H1 (cell line): Measurements from ENCODE around the gene RCC2. TPM values are rescaled to one million over a fixed set of nuclear protein-coding genes. Genes with fewer than 3 reads are reported as not detected.

Experiments used
- CTCF ChIA-PET: fragments of 300-600 bp; sonication (Branson Sonifier 250); formaldehyde crosslinking; loops from one replicate; lab custom pipeline; 2021; ENCODE audit not compliant: partially characterized antibody; lab: Charles Lee
- POLR2A ChIA-PET: fragments of 300-600 bp; sonication (Branson Sonifier 250); formaldehyde crosslinking; loops from one replicate; lab custom pipeline; 2021; ENCODE audit warnings: inconsistent platforms; ENCODE audit not compliant: partially characterized antibody; lab: Charles Lee
- DNase-seq, 2 experiments: peaks; one replicate each; pipeline versions ENCODE4 v3.0.0 to v3.0.0-alpha.2; 2010 to 2022; ENCODE audit warnings: low spot score in 2 of 2, low read depth in 1 of 2, mixed read lengths in 1 of 2
- FAIRE-seq: peaks from 2 replicates; lab custom pipeline; 2011; peaks lifted over from hg19 to GRCh38; lab: Jason Lieb, UNC
- H2AFZ ChIP-seq: 2 replicates; pipeline ENCODE4 v1.8.1; 2012; ENCODE audit warnings: low read length, inconsistent platforms
- H2AK5ac ChIP-seq: 2 replicates; pipeline ENCODE4 v1.6.1; 2013; ENCODE audit warnings: low read depth, low read length
- H2BK120ac ChIP-seq: replicated peaks from 2 replicates; pipeline ENCODE3; 2013; ENCODE audit warnings: low read depth, low read length, inconsistent platforms
- H2BK12ac ChIP-seq: 2 replicates; pipeline ENCODE4 v1.6.1; 2013; ENCODE audit warnings: low read depth, low read length
- H2BK15ac ChIP-seq: 2 replicates; pipeline ENCODE4 v1.6.1; 2013; ENCODE audit warnings: low read length
- H2BK20ac ChIP-seq: 2 replicates; pipeline ENCODE4 v1.6.1; 2013; ENCODE audit warnings: low read length
- H2BK5ac ChIP-seq: 2 replicates; pipeline ENCODE4 v1.6.1; 2013; ENCODE audit warnings: low read depth, low read length
- H3K14ac ChIP-seq: 2 replicates; pipeline ENCODE4 v1.6.1; 2013; ENCODE audit warnings: inconsistent platforms; ENCODE audit not compliant: insufficient read length
- H3K18ac ChIP-seq: 2 replicates; pipeline ENCODE4 v1.6.1; 2013; ENCODE audit warnings: low read length; ENCODE audit errors: extremely low read depth
- H3K23ac ChIP-seq: 2 replicates; pipeline ENCODE4 v1.6.1; 2013; ENCODE audit warnings: inconsistent platforms; ENCODE audit not compliant: insufficient read length
- H3K23me2 ChIP-seq: 2 replicates; pipeline ENCODE4 v1.6.1; 2013; ENCODE audit warnings: low read depth, low read length
- H3K27ac ChIP-seq: 2 replicates; pipeline ENCODE4 v1.6.1; 2011; ENCODE audit warnings: low read depth, low read length, inconsistent platforms
- H3K27me3 ChIP-seq, 4 experiments: replicated peaks in 1 of 4; 1 replicate in 1 of 4; 2 replicates in 3 of 4; pipeline versions ENCODE4 v1.6.1 to v1.8.1; 2011 to 2013; ENCODE audit warnings: low read length in 3 of 4, mild to moderate bottlenecking in 3 of 4, inconsistent platforms in 2 of 4, mixed read lengths in 2 of 4, moderate library complexity in 1 of 4; ENCODE audit not compliant: control insufficient read depth in 3 of 4, insufficient read depth in 3 of 4; ENCODE audit errors: extremely low read depth in 1 of 4
- H3K36me3 ChIP-seq, 4 experiments: 2 replicates each; pipeline versions ENCODE4 v1.6.1 to v1.8.1; 2011 to 2013; ENCODE audit warnings: mild to moderate bottlenecking in 4 of 4, low read length in 3 of 4, moderate library complexity in 2 of 4, control low read depth in 1 of 4, inconsistent platforms in 1 of 4; ENCODE audit not compliant: insufficient read depth in 4 of 4, control insufficient read depth in 2 of 4
- H3K4ac ChIP-seq: replicated peaks from 2 replicates; pipeline ENCODE3; 2013; ENCODE audit warnings: low read length, low read depth, mixed read lengths, inconsistent platforms; ENCODE audit not compliant: insufficient read length
- H3K4me1 ChIP-seq, 4 experiments: replicated peaks in 1 of 4; 1 replicate in 1 of 4; 2 replicates in 3 of 4; pipeline versions ENCODE4 v1.6.1 to v1.8.1; 2011 to 2013; ENCODE audit warnings: low read length in 3 of 4, inconsistent platforms in 2 of 4, mixed read lengths in 1 of 4; ENCODE audit not compliant: insufficient read depth in 4 of 4, control insufficient read depth in 3 of 4
- H3K4me2 ChIP-seq, 2 experiments: 2 replicates each; pipeline versions ENCODE4 v1.6.1 to v1.8.1; 2011 to 2013; ENCODE audit warnings: low read depth in 2 of 2, low read length in 2 of 2, control low read depth in 1 of 2, inconsistent platforms in 1 of 2, mild to moderate bottlenecking in 1 of 2; ENCODE audit not compliant: insufficient read depth in 1 of 2
- H3K4me3 ChIP-seq, 4 experiments: fragments of 200-600, 300-600 bp in 1 of 4; sonication (generic), shearing (Covaris generic), sonication (Bioruptor Twin) in 1 of 4; 2 replicates each; pipeline versions ENCODE4 v1.5.1 to v1.8.1; 2011 to 2016; ENCODE audit warnings: low read length in 4 of 4, low read depth in 3 of 4, control low read depth in 2 of 4, inconsistent platforms in 2 of 4, mild to moderate bottlenecking in 2 of 4, mixed read lengths in 1 of 4, moderate library complexity in 1 of 4; ENCODE audit not compliant: insufficient read depth in 2 of 4; ENCODE audit errors: extremely low read depth in 1 of 4
- H3K56ac ChIP-seq: replicated peaks from 2 replicates; pipeline ENCODE3; 2013; ENCODE audit warnings: low read depth, mild to moderate bottlenecking, mixed read lengths, low read length, inconsistent platforms; ENCODE audit not compliant: insufficient read length
- H3K79me1 ChIP-seq: 2 replicates; pipeline ENCODE4 v1.6.1; 2013; ENCODE audit warnings: low read depth, low read length, control low read depth
- H3K79me2 ChIP-seq, 2 experiments: 2 replicates each; pipeline versions ENCODE4 v1.6.1 to v1.8.1; 2012 to 2013; ENCODE audit warnings: low read length in 2 of 2, mild to moderate bottlenecking in 2 of 2, inconsistent platforms in 1 of 2; ENCODE audit not compliant: insufficient read depth in 2 of 2, control insufficient read depth in 1 of 2
- H3K9ac ChIP-seq, 4 experiments: replicated peaks in 1 of 4; 1 replicate in 1 of 4; 2 replicates in 3 of 4; pipeline versions ENCODE4 v1.6.1 to v1.8.1; 2011 to 2013; ENCODE audit warnings: low read depth in 3 of 4, low read length in 3 of 4, control low read depth in 2 of 4, mild to moderate bottlenecking in 2 of 4, moderate library complexity in 2 of 4, inconsistent platforms in 1 of 4; ENCODE audit errors: extremely low read depth in 1 of 4
- H3K9me3 ChIP-seq, 2 experiments: 2 replicates each; pipeline versions ENCODE4 v1.6.1 to v1.8.1; 2012 to 2013; ENCODE audit warnings: mild to moderate bottlenecking in 2 of 2, moderate library complexity in 2 of 2, control low read depth in 1 of 2, inconsistent platforms in 1 of 2, low read depth in 1 of 2, low read length in 1 of 2, mixed read lengths in 1 of 2; ENCODE audit not compliant: insufficient read depth in 2 of 2
- H4K20me1 ChIP-seq, 2 experiments: replicated peaks in 1 of 2; 2 replicates each; pipeline versions ENCODE3 to v1.8.1; 2011 to 2013; ENCODE audit warnings: inconsistent platforms in 2 of 2, low read length in 2 of 2, mild to moderate bottlenecking in 1 of 2; ENCODE audit not compliant: insufficient read depth in 2 of 2, control insufficient read depth in 1 of 2
- H4K5ac ChIP-seq: 2 replicates; pipeline ENCODE4 v1.6.1; 2013; ENCODE audit warnings: low read length, low read depth, mixed read lengths, inconsistent platforms; ENCODE audit not compliant: insufficient read length
- H4K8ac ChIP-seq: 2 replicates; pipeline ENCODE4 v1.8.0; 2013; ENCODE audit warnings: mild to moderate bottlenecking, moderate library complexity, low read length, inconsistent platforms; ENCODE audit not compliant: insufficient read depth; ENCODE audit errors: extremely low read depth
- H4K91ac ChIP-seq: replicated peaks from 2 replicates; pipeline ENCODE3; 2013; ENCODE audit warnings: low read length, mixed read lengths, inconsistent platforms; ENCODE audit not compliant: insufficient read length
- CEBPB ChIP-seq: IDR thresholded peaks from 2 replicates; pipeline ENCODE4 v1.6.1; 2012; ENCODE audit warnings: low read depth, low read length
- GTF2F1 ChIP-seq: IDR thresholded peaks from 2 replicates; pipeline ENCODE4 v1.6.1; 2012; ENCODE audit warnings: low read depth, low read length, improper control_type of control experiment, borderline replicate concordance
- SIN3A ChIP-seq, 2 experiments: IDR thresholded peaks in 1 of 2; conservative IDR thresholded peaks in 1 of 2; 2 replicates each; pipeline ENCODE4 v1.6.1; 2011 to 2012; ENCODE audit warnings: low read length in 2 of 2, improper control_type of control experiment in 1 of 2, low read depth in 1 of 2, mild to moderate bottlenecking in 1 of 2
- SRF ChIP-seq: IDR thresholded peaks from 2 replicates; pipeline ENCODE4 v1.6.1; 2011; ENCODE audit warnings: mild to moderate bottlenecking, low read depth, low read length, moderate library complexity
- WGBS, 2 experiments: shearing (Covaris generic) in 1 of 2; methylation state at CpG; one replicate each; pipeline versions ENCODE4 v1.1.6 to v1.1.7; 2013 to 2015; ENCODE audit warnings: low lambda C conversion rate in 2 of 2, mixed read lengths in 2 of 2, inconsistent platforms in 1 of 2, low coverage in 1 of 2, missing lambda C conversion rate in 1 of 2; ENCODE audit not compliant: insufficient replicate concordance in 2 of 2, insufficient coverage in 1 of 2, insufficient read length in 1 of 2; ENCODE audit errors: extremely low coverage in 1 of 2, missing lambda C conversion rate in 1 of 2; 5-methylcytosine and 5-hydroxymethylcytosine counted together
- polyA plus RNA-seq, 7 experiments: library from polyadenylated mRNA; depleted of rRNA in 3 of 7; stranded (reverse) in 5 of 7; unstranded in 2 of 7; fragments of >200 nt in 5 of 7; fragments of 200-250 nt in 2 of 7; gene quantifications; 1 replicate in 5 of 7; 2 replicates in 1 of 7; 4 replicates in 1 of 7; pipeline versions ENCODE4 v1.2.1 to v1.2.3, GENCODE V29; 2011 to 2013; ENCODE audit warnings: missing spikeins in 2 of 7, mixed read lengths in 2 of 7
- total RNA-seq: library from RNA; stranded (reverse); fragmentation: NEBNext Ultra II Directional; extraction: Animal tissue kit (Norgen Biotek cat#: 25700); gene quantifications from 2 replicates; pipeline ENCODE4 v1.2.1, GENCODE V29; 2021

Gene RCC2
- total and polyA plus RNA-seq, 2 of the 8 experiments (the other 6 are each of a cell fraction or from before 2014, with no cell fraction given): 229 to 455 TPM

DNA sequence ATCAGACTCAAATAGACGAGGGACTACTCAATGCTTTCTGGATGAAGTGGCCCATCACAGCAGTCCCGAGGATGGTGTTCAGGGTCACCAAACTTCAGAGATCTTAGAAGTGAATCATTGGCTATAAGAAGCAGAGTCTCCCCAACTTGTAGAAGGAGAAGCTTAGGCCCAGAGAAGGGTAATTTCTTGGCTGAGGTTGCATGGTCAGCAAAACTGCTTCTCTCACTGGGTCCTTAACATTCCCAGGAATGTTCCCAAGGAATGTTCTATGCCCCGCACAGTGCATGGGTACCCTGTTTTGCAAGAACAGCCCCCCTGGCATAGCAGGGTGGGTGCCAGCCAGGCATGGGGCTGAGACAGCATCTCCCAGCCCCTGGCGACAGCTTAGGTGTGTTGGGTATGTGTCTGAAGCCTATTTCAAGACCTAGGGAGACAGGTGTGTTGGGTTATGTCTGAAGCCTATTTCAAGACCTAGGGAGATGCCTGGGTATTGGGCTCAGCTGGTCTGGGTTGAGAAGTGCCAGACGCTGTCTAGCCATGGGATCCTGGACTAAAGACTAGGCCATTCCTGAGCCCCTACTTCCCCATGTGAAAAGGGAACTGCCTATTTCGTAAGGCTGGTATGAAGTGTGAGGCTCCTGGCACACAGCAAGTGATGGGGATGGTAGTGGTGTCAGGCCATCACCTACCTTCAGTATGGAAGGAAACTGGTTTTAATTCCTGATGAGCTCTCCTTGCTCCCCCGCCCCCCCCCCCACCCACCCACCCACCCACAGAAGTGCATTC is 41.4 kb downstream of the RCC2 start:
- Histone ChIP-seq H3K18ac (no peak overlapping the region), H3K14ac (no peak overlapping the region), H3K9ac (no peak overlapping the region), H2AFZ (no peak overlapping the region), H3K36me3 (no peaks in the 10 kb centered on the region), H3K27ac (no peak overlapping the region), H3K23me2 (no peaks in the 10 kb centered on the region), H3K79me2 (no peaks in the 10 kb centered on the region), H3K56ac (no peak overlapping the region), H2BK12ac (no peak overlapping the region), H4K8ac (no peak overlapping the region), H3K4me2 (no peak overlapping the region), H3K23ac (no peak overlapping the region), H3K4ac (no peak overlapping the region), H3K79me1 (no peaks in the 10 kb centered on the region; the same call in 1 of the 2 replicates), H2BK20ac (no peak overlapping the region), H4K5ac (no peak overlapping the region), H3K27me3 (no peaks in the 10 kb centered on the region; a peak in 1 of 7 replicates), H3K4me1 (peaks cover 0 to 7% (median 2%) of the 10 kb centered on the region in 4 experiments; a peak in 2 of 7 replicates), H2AK5ac (no peak overlapping the region), H4K20me1 (no peaks in the 10 kb centered on the region), H2BK5ac (no peak overlapping the region), H3K4me3 (no peak overlapping the region), H3K9me3 (no peaks in the 10 kb centered on the region), H2BK15ac (no peak overlapping the region), H2BK120ac (no peak overlapping the region), H4K91ac (no peak overlapping the region)
- DNase-seq (no peak), FAIRE-seq (no peak)
- CTCF ChIA-PET: interaction anchor here (0.9 to 2.4 kb wide), 7 partner anchors 8 to 61 kb away, joined by 3 to 10 read pairs (median 4); no protein-coding TSS in a partner anchor
- TF ChIP-seq SRF (no peak), SIN3A (conservative IDR thresholded peaks at IDR 0.05 in 1 of 2, IDR thresholded peaks at IDR 0.05 in 1 of 2; ENCODE audit: low read depth in 1 of 2, low read length in 2 of 2) (no peak), CEBPB (no peak), GTF2F1 (no peak)
- POLR2A ChIA-PET: interaction anchor here (1.2 to 4.2 kb wide), 2 partner anchors 8 to 11 kb away, joined by 4 to 24 read pairs; no protein-coding TSS in a partner anchor
- WGBS, 2 experiments: 89% methylated on average over 7 of the region's 7 CpGs; no CpG with 5 or more reads in 1 of the 2 experiments
